Right renal cortex interstitium (tissue), 3 donors: ENCODE measurements around the gene ANKS1A. TPM values are rescaled to one million over a fixed set of nuclear protein-coding genes. Genes with fewer than 3 reads are reported as not detected.

Source experiments
- DNase-seq, 3 donors: peaks; one replicate each; pipeline ENCODE4 v3.0.0-alpha.2; 2013; ENCODE audit warnings: low read depth in 3 of 3, low spot score in 2 of 3
- polyA plus RNA-seq, 3 donors: library from polyadenylated mRNA; unstranded; fragments of 120-200 nt; gene quantifications; one replicate each; pipeline ENCODE4 v1.2.1, GENCODE V29; 2013; ENCODE audit not compliant: insufficient read length in 3 of 3

Gene ANKS1A
- polyA plus RNA-seq, 3 donors, result 31.2 to 43.8 (median 38.4) TPM

GRCh38 chr6:35062676-35063574, 173.9 kb downstream of the ANKS1A start:
- no peak for DNase-seq

- DNase-seq, result no peak
These were observed 174.7 kb downstream of the ANKS1A start for GRCh38 chr6:35063701-35064280.

- no peak for DNase-seq
These were observed 175.2 kb downstream of the ANKS1A start for GRCh38 chr6:35064290-35064689.

- no peak for DNase-seq
These were observed 175.8 kb downstream of the ANKS1A start for GRCh38 chr6:35064757-35065440.

GRCh38 chr6:35065441-35065800, 176.4 kb downstream of the ANKS1A start:
- DNase-seq, result no peak

- DNase-seq, result no peak
These were observed 176.8 kb downstream of the ANKS1A start for GRCh38 chr6:35065870-35066269.

DNA sequence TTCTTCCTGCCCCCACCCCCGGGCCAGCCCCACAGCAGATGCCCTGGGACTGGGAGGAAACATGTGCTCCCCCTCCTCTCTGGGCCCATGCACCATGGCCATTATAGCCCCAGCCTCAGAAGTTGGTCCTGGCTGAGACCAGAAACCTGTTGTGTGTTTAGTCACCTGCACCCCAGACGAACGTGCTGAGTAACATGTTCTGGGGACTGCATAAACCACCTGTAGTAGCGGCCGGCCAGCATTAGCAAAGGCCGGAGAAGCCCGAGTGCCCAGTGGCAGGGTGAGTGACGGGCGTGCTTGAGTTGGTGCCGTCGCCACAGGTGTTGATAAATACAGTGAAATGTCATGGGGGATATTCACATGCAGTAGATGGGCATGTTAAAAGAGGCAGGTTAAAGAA, 178.2 kb downstream of the ANKS1A start:
- no peak for DNase-seq

DNA sequence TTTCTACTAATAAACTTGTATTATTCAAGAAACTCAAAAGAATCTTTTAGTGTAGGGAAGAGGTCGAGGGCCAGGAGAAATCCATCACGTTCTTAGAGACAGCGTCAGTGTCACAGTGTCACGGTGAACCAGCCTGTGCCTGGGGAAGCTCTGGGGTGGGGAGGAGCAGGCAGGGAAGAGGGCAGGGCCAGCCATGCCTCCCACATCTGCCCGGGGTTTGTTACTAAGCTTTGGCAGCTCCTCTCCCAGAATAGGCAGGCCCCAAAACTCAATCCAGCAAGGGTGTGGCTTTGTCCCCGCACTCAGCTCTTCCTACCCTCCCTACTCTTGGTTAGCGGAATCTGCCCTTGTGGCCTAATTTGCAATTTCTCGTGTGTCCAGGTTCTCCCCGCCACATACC, 179.2 kb downstream of the ANKS1A start:
- DNase-seq, result no peak

DNA sequence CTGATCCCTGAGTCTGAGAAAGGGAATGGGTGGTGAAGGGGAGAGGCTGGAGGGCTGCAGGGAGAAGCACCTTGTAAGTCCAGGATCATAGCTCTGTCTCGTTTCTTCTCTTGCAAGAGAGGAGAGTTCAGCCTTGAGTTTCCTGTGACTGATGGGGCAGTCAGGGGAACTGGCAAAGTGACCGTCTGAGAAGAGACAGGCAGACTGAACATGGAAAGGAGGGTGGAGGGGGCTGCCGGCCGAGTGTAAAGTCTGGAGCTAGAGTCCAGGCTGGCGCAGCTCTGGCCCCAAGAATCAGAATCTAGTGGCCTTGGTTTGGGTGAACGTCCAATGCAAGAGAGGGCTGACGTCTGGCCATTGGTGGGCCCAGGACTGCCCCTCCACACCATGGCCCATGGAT, 179.6 kb downstream of the ANKS1A start:
- no peak for DNase-seq

- DNase-seq, result no peak
These were observed 180.2 kb downstream of the ANKS1A start for GRCh38 chr6:35069262-35069661.

DNA sequence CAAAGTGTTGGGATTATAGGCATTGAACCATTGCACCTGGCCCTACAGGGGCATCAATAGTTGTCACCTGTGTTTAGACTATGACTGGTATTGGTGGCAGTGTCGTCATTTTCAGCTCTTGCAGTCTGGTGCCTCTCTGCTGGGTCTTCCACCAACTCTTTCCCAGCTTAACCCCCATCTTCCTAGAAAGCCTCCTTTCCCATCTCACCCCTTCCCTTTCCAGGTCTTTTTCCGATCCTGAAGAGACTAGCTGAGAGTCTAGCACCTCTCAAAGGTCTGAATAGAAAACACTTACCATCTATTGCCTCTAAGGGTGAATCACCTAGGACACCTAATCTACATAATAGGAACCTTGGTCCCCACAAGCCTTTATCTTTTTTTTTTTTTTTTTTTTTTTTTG, 181.1 kb downstream of the ANKS1A start:
- no peak for DNase-seq

GRCh38 chr6:35071347-35071994, 182.4 kb downstream of the ANKS1A start:
- no peak for DNase-seq

DNA sequence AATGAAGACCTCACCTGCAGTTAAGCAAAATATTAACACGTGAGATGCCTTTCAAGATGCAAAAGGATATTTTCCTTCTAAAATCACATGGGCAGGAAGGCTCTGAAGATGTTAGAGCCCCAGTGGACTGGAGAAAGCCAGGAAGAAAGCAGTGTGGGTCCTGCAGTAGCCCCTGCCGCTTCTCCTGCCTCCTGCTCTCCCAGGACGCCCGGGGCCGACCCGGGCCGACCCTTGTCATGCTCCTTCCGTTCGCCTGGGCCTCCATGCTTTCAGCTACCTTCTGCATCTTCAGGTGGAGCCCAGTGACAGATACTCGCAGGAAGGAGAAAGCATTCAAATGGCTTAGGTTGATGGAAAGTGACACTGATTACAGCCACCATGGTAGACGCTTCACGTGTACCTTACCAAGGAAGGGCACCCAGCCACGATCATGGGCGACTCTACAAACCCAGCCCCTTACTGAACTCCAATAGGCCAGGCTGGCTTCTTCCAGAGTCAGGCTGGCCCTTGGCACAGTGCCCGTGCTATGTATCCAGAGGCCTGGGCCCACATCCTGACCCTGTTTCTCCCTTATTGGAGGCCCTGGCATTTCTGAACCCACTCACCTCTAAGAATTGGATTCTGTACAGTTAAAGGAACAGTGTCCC, 183.1 kb downstream of the ANKS1A start:
- DNase-seq, result no peak

DNA sequence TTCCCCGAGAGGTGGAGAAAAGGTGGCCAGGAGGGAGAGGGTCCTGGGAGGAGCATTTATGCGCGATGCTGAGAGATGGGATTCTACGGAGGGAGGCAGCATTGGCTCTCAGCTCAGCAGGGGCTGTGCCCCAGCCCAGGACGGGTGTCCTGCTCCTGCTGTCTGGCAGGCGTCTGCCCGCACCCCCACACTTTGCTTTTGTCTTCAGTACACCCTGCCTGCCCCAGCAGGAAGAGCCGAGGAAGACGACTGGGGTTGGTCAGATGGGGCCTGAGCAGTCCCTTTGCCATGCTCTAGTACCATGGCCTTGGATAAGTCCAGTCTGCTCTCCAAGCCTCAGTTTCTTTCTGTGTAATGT, 183.6 kb downstream of the ANKS1A start:
- DNase-seq, result no peak

GRCh38 chr6:35073211-35073610, 184.2 kb downstream of the ANKS1A start:
- no peak for DNase-seq

- DNase-seq, result no peak
These were observed 184.9 kb downstream of the ANKS1A start for GRCh38 chr6:35073766-35074471.

GRCh38 chr6:35076997-35077712, 188.1 kb downstream of the ANKS1A start:
- DNase-seq, result no peak

GRCh38 chr6:35077713-35078105, 188.7 kb downstream of the ANKS1A start:
- DNase-seq, result no peak

- no peak for DNase-seq
These were observed 189.3 kb downstream of the ANKS1A start for GRCh38 chr6:35078226-35078850.
